GM12878 (cell line): ENCODE results near the gene FAM117B.
"Not testable (repeated sequence)": the region's sequence is repeated elsewhere in the genome, so short reads cannot be mapped to it uniquely, and the experiment has no call there.

Experiments used
- EZH2 ChIP-seq: IDR thresholded peaks from 2 replicates; pipeline ENCODE4 v1.6.1; 2012; ENCODE audit warnings: low read depth, mild to moderate bottlenecking, control low read depth, inconsistent platforms, low read length, borderline replicate concordance; ENCODE audit not compliant: control insufficient read depth
- POLR2AphosphoS2 ChIP-seq: IDR thresholded peaks from 2 replicates; pipeline ENCODE4 v1.6.1; 2011; ENCODE audit warnings: low read depth, mild to moderate bottlenecking, low read length, improper control_type of control experiment, moderate library complexity

DNA sequence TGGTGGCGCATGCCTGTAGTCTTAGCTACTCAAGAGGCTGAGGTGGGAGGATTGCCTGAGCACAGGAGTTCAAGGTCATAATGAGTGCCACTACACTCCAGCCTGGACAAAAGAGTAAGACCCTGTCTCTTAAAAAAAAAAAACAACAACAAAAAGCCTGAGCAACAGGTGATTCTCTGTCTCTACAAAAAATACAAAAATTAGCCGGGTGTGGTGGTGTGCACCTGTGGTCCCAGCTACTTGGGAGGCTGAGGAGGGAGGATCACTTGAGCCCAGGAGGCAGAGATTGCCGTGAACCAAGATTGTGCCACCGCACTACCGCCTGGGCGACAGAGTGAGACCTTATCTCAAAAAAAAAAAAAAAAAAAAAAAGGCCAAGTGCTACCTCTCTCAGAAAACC lies 40.3 kb downstream of the FAM117B start:
- not testable (repeated sequence) for TF ChIP-seq EZH2, POLR2AphosphoS2
